HepG2 (cell line): ENCODE results near the gene NTMT2.

Source experiments
- MLX ChIP-seq: IDR thresholded peaks from 2 replicates; pipeline ENCODE4 v1.6.1; 2016
- MXI1 ChIP-seq: IDR thresholded peaks from 3 replicates; pipeline ENCODE4 v1.6.1; 2012; ENCODE audit warnings: low read depth, low read length, inconsistent platforms, borderline replicate concordance
- SIN3A ChIP-seq: IDR thresholded peaks from 2 replicates; pipeline ENCODE4 v1.6.1; 2011; ENCODE audit warnings: low read depth, mild to moderate bottlenecking, control low read depth, low read length, borderline replicate concordance
- YY1 ChIP-seq: IDR thresholded peaks from 2 replicates; pipeline ENCODE4 v1.6.1; 2011; ENCODE audit warnings: low read length, low read depth, moderate library complexity, mild to moderate bottlenecking; ENCODE audit not compliant: insufficient read depth, insufficient replicate concordance
- ZNF562 ChIP-seq: sonication (generic); formaldehyde crosslinking; IDR thresholded peaks from 2 replicates; pipeline ENCODE4 v1.8.0; 2022; ENCODE audit warnings: missing genetic modification reagents, borderline replicate concordance

- TF ChIP-seq YY1 (no peak), SIN3A (no peak), MXI1 (no peak), ZNF562 (CRISPR knock-in tag) (no peak), MLX (CRISPR knock-in tag) (no peak)
Measured at GRCh38 chr1:170200621-170201397, 55.0 kb downstream of the NTMT2 start.
